HepG2 (cell line): ENCODE measurements around the gene ZNF772. TPM values are rescaled to one million over a fixed set of nuclear protein-coding genes. Genes with fewer than 3 reads are reported as not detected.

Experiments
- ARID5B ChIP-seq: IDR thresholded peaks from 2 replicates; pipeline ENCODE4 v1.4.0; 2020; ENCODE audit warnings: mild to moderate bottlenecking, missing genetic modification reagents
- HDAC6 ChIP-seq: fragments of 200-600 bp; sonication (generic); IDR thresholded peaks from 2 replicates; pipeline ENCODE4 v1.7.0; 2017; ENCODE audit warnings: mild to moderate bottlenecking, antibody characterized with exemption, low read length, low read depth
- HOXA5 ChIP-seq: sonication (generic); formaldehyde crosslinking; IDR thresholded peaks from 2 replicates; pipeline ENCODE4 v1.4.0; 2020; ENCODE audit warnings: missing genetic modification reagents
- IKZF1 ChIP-seq: fragments of 450-650 bp; IDR thresholded peaks from 2 replicates; pipeline ENCODE4 v1.7.1; 2016
- KAT2B ChIP-seq: fragments of 150-350 bp; IDR thresholded peaks from 2 replicates; pipeline ENCODE4 v1.6.1; 2014; ENCODE audit warnings: low read depth, low read length, borderline replicate concordance
- KDM2A ChIP-seq: sonication (generic); formaldehyde crosslinking; IDR thresholded peaks from 2 replicates; pipeline ENCODE4 v1.4.0; 2020; ENCODE audit warnings: low read depth, missing genetic modification reagents, borderline replicate concordance
- MYNN ChIP-seq: sonication (generic); formaldehyde crosslinking; IDR thresholded peaks from 2 replicates; pipeline ENCODE4 v1.4.0; 2020; ENCODE audit warnings: mild to moderate bottlenecking, low read depth, missing genetic modification reagents
- NFAT5 ChIP-seq: sonication (generic); formaldehyde crosslinking; IDR thresholded peaks from 2 replicates; pipeline ENCODE4 v1.4.0; 2020; ENCODE audit warnings: missing genetic modification reagents
- RARA ChIP-seq: IDR thresholded peaks from 2 replicates; pipeline ENCODE4 v1.6.1; 2016; ENCODE audit warnings: missing genetic modification reagents, missing compliant biosample characterization
- RFX1 ChIP-seq: fragments of 450-650 bp; IDR thresholded peaks from 2 replicates; pipeline ENCODE4 v1.6.1; 2017
- RFXAP ChIP-seq: sonication (generic); formaldehyde crosslinking; IDR thresholded peaks from 2 replicates; pipeline ENCODE4 v1.4.0; 2020; ENCODE audit warnings: missing genetic modification reagents, borderline replicate concordance
- TBP ChIP-seq: sonication (generic); formaldehyde crosslinking; IDR thresholded peaks from 2 replicates; pipeline ENCODE4 v1.5.0; 2020; ENCODE audit warnings: missing genetic modification reagents
- UBTF ChIP-seq: sonication (generic); formaldehyde crosslinking; IDR thresholded peaks from 2 replicates; pipeline ENCODE4 v1.4.0; 2020; ENCODE audit warnings: mild to moderate bottlenecking, missing genetic modification reagents
- ZNF12 ChIP-seq: sonication (generic); formaldehyde crosslinking; IDR thresholded peaks from 2 replicates; pipeline ENCODE4 v1.5.0; 2020; ENCODE audit warnings: missing genetic modification reagents
- ZNF3 ChIP-seq: IDR thresholded peaks from 2 replicates; pipeline ENCODE4 v1.7.0; 2017; ENCODE audit warnings: inconsistent platforms
- ZNF432 ChIP-seq: sonication (generic); formaldehyde crosslinking; IDR thresholded peaks from 2 replicates; pipeline ENCODE4 v1.5.0; 2020; ENCODE audit warnings: missing genetic modification reagents, mild to moderate bottlenecking, borderline replicate concordance
- ZNF713 ChIP-seq: sonication (generic); formaldehyde crosslinking; IDR thresholded peaks from 2 replicates; pipeline ENCODE4 v1.4.0; 2020; ENCODE audit warnings: mild to moderate bottlenecking, missing genetic modification reagents
- ZSCAN20 ChIP-seq: sonication (generic); formaldehyde crosslinking; IDR thresholded peaks from 2 replicates; pipeline ENCODE4 v1.4.0; 2020; ENCODE audit warnings: missing genetic modification reagents, mild to moderate bottlenecking, borderline replicate concordance
- ZSCAN22 ChIP-seq: sonication (generic); formaldehyde crosslinking; IDR thresholded peaks from 2 replicates; pipeline ENCODE4 v1.4.0; 2020; ENCODE audit warnings: mild to moderate bottlenecking, missing genetic modification reagents
- polyA plus RNA-seq, 8 experiments: library from polyadenylated mRNA; depleted of rRNA in 3 of 8; stranded (reverse) in 7 of 8; unstranded in 1 of 8; fragments of >200 nt; fragmentation: Illumina TruSeq in 4 of 8; extraction: Trizol in 4 of 8; gene quantifications; 2 replicates each; pipeline versions ENCODE4 v1.2.1 to v1.2.3, GENCODE V29; 2011 to 2016; ENCODE audit warnings: low read depth in 4 of 8, missing spikeins in 1 of 8, mixed read lengths in 1 of 8; ENCODE audit not compliant: insufficient read depth in 1 of 8
- total RNA-seq, 5 experiments: library from RNA; depleted of rRNA; stranded (reverse); fragments of >200 nt; fragmentation: Illumina TruSeq; extraction: Trizol; gene quantifications; 2 replicates each; pipeline ENCODE4 v1.2.3, GENCODE V29; 2016; ENCODE audit warnings: low read depth in 1 of 5

The ZNF772 gene
- total and polyA plus RNA-seq, 2 of the 13 experiments (the other 11 are each of a cell fraction or from before 2014, with no cell fraction given) = 3.1 to 17.2 TPM

- TF ChIP-seq UBTF (CRISPR knock-in tag) (peak; percentile 68), HDAC6 (no peak), KDM2A (CRISPR knock-in tag) (peak; percentile 95), ZSCAN22 (no peak), ZNF432 (no peak), HOXA5 (CRISPR knock-in tag) (peak; percentile 23; the same call in 1 of the 2 replicates), KAT2B (no peak), NFAT5 (CRISPR knock-in tag) (no peak; the same call in 1 of the 2 replicates), MYNN (CRISPR knock-in tag) (no peak; the same call in 1 of the 2 replicates), ZNF12 (CRISPR knock-in tag) (no peak), ZNF713 (CRISPR knock-in tag) (no peak), ZSCAN20 (no peak), RARA (CRISPR knock-in tag) (0 out of 2 replicates have a peak, but pooled peaks have one; percentile 14), RFX1 (no peak), ZNF3 (CRISPR knock-in tag) (no peak), ARID5B (CRISPR knock-in tag) (0 out of 2 replicates have a peak, but pooled peaks have one; percentile 8), IKZF1 (no peak), TBP (CRISPR knock-in tag) (no peak), RFXAP (CRISPR knock-in tag) (0 out of 2 replicates have a peak, but pooled peaks have one; percentile 29)
Measured at GRCh38 chr19:57435062-57435978, 42.0 kb downstream of the ZNF772 start, which contains the start of gene ZNF749 (continued).
